ENCODE measurements around the gene EDAR. TPM values are rescaled to one million over a fixed set of nuclear protein-coding genes. Genes with fewer than 3 reads are reported as not detected.

Gene EDAR
- 0.07 to 0.12 TPM (median 0.09 TPM) in 5 replicates for total RNA-seq (2022; extraction: Qiagen RNA extraction)

DNA sequence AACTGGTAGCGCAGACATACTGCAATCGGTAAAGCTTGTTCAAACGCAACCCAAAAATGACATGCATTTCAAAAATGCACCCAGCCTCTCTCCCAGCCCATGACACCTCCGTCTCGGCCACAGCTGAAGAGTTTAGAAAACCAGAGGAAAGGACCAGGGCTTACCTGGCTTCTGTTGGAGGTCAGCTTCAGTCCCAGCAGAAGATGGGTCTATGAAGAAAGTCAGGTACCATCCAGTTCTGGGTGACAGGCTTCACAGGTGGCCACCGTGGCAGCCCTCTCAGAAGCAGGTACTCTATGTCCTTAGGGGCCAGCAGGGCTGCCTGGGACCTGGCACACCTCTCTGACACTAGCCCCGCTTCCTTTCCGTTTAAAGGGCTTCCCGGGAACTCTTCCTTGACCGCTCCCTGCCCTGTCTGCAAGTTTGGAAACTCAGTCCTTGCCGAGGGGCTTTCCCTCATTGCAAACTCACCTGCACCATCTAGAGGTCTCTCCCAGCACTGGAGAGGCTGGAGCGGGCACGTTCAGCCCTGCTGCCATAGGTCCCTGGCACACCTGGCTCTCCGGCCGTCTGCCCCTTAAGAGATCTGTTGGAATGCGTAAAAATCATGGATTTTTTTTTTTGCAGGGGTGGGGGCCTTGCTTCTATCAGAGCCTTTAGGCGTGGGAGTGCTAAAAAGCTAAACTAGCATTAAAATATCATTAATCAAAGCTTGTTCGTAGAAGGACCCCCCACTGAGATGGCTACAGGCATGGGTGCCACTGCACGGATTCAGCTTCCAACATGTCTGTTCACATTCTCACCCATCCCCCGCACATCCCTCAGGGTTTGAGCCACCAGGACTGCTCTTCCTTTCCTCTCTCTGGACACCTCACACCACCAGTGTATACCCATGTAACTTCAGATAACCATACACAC is at the start of gene EDAR:
TSS of gene EDAR (minus strand) at position 425 of the 918 bp plus-strand sequence. CDS start 58,206 bp downstream, outside the sequence.

Other genes starting within 250 kb of the EDAR start
- gene CCDC138, start 202.4 kb downstream of the EDAR start, total RNA-seq (2022; extraction: Qiagen RNA extraction) = 6.8 to 8.4 TPM (median 7.8 TPM) in 5 replicates
- 0.53 to 0.91 TPM (median 0.75 TPM) in 5 replicates for gene SH3RF3, start 140.0 kb upstream of the EDAR start, total RNA-seq (2022; extraction: Qiagen RNA extraction)